HepG2 (cell line): ENCODE data around the gene STX5. TPM values are rescaled to one million over a fixed set of nuclear protein-coding genes. Genes with fewer than 3 reads are reported as not detected.

Experiments used
- ELF3 ChIP-seq: IDR thresholded peaks from 2 replicates; pipeline ENCODE4 v1.6.1; 2016; ENCODE audit warnings: missing genetic modification reagents, missing compliant biosample characterization
- KMT2A ChIP-seq: sonication (generic); formaldehyde crosslinking; IDR thresholded peaks from 2 replicates; pipeline ENCODE4 v1.4.0; 2020; ENCODE audit warnings: missing genetic modification reagents
- MTF1 ChIP-seq: sonication (generic); formaldehyde crosslinking; IDR thresholded peaks from 2 replicates; pipeline ENCODE4 v1.5.0; 2020; ENCODE audit warnings: missing genetic modification reagents
- PHF21A ChIP-seq: sonication (generic); formaldehyde crosslinking; IDR thresholded peaks from 2 replicates; pipeline ENCODE4 v1.5.0; 2020; ENCODE audit warnings: mild to moderate bottlenecking, missing genetic modification reagents
- PHF8 ChIP-seq: sonication (generic); formaldehyde crosslinking; IDR thresholded peaks from 2 replicates; pipeline ENCODE4 v1.5.0; 2020; ENCODE audit warnings: missing genetic modification reagents
- RFXANK ChIP-seq: IDR thresholded peaks from 2 replicates; pipeline ENCODE4 v1.6.1; 2016
- SMC3 ChIP-seq: IDR thresholded peaks from 2 replicates; pipeline ENCODE4 v1.6.1; 2011; ENCODE audit warnings: low read length, improper control_type of control experiment
- SRF ChIP-seq: IDR thresholded peaks from 2 replicates; pipeline ENCODE4 v1.6.1; 2011; ENCODE audit warnings: mild to moderate bottlenecking, low read depth, low read length, moderate library complexity
- SRSF1 ChIP-seq: fragments of 200-400 bp; formaldehyde crosslinking; optimal IDR thresholded peaks from 2 replicates; pipeline ENCODE3; 2017; ENCODE audit warnings: mild to moderate bottlenecking, low read depth, low read length, moderate library complexity
- ZFP90 ChIP-seq: sonication (generic); formaldehyde crosslinking; IDR thresholded peaks from 2 replicates; pipeline ENCODE4 v1.8.0; 2022; ENCODE audit warnings: missing genetic modification reagents, mild to moderate bottlenecking, inconsistent platforms, borderline replicate concordance
- ZNF335 ChIP-seq: sonication (generic); formaldehyde crosslinking; IDR thresholded peaks from 2 replicates; pipeline ENCODE4 v1.4.0; 2020; ENCODE audit warnings: missing genetic modification reagents
- ZNF546 ChIP-seq: sonication (generic); formaldehyde crosslinking; conservative IDR thresholded peaks from 2 replicates; pipeline ENCODE4 v1.8.1; 2023; ENCODE audit warnings: mild to moderate bottlenecking, missing genetic modification reagents
- ZNF768 ChIP-seq: sonication (generic); formaldehyde crosslinking; IDR thresholded peaks from 2 replicates; pipeline ENCODE4 v1.4.0; 2020; ENCODE audit warnings: missing genetic modification reagents
- polyA plus RNA-seq, 8 experiments: library from polyadenylated mRNA; depleted of rRNA in 3 of 8; stranded (reverse) in 7 of 8; unstranded in 1 of 8; fragments of >200 nt; fragmentation: Illumina TruSeq in 4 of 8; extraction: Trizol in 4 of 8; gene quantifications; 2 replicates each; pipeline versions ENCODE4 v1.2.1 to v1.2.3, GENCODE V29; 2011 to 2016; ENCODE audit warnings: low read depth in 4 of 8, missing spikeins in 1 of 8, mixed read lengths in 1 of 8; ENCODE audit not compliant: insufficient read depth in 1 of 8
- total RNA-seq, 5 experiments: library from RNA; depleted of rRNA; stranded (reverse); fragments of >200 nt; fragmentation: Illumina TruSeq; extraction: Trizol; gene quantifications; 2 replicates each; pipeline ENCODE4 v1.2.3, GENCODE V29; 2016; ENCODE audit warnings: low read depth in 1 of 5
- TF ChIP-seq, protein P1 (sequence below): sonication (generic); formaldehyde crosslinking; IDR thresholded peaks from 2 replicates; pipeline ENCODE4 v1.4.0; 2020; ENCODE audit warnings: missing genetic modification reagents
- TF ChIP-seq, protein P2 (sequence below): sonication (generic); formaldehyde crosslinking; IDR thresholded peaks from 2 replicates; pipeline ENCODE4 v1.4.0; 2020; ENCODE audit warnings: low read depth, mild to moderate bottlenecking, missing genetic modification reagents
- TF ChIP-seq, protein P3 (sequence below): sonication (generic); formaldehyde crosslinking; IDR thresholded peaks from 2 replicates; pipeline ENCODE4 v1.9.0; 2021; ENCODE audit warnings: mild to moderate bottlenecking, missing genetic modification reagents
- TF ChIP-seq, protein P4 (sequence below): sonication (generic); formaldehyde crosslinking; IDR thresholded peaks from 2 replicates; pipeline ENCODE4 v1.4.0; 2020; ENCODE audit warnings: missing genetic modification reagents

The STX5 gene
- total and polyA plus RNA-seq, 2 of the 13 experiments (the other 11 are each of a cell fraction or from before 2014, with no cell fraction given) = 26.9 to 30.0 TPM

DNA sequence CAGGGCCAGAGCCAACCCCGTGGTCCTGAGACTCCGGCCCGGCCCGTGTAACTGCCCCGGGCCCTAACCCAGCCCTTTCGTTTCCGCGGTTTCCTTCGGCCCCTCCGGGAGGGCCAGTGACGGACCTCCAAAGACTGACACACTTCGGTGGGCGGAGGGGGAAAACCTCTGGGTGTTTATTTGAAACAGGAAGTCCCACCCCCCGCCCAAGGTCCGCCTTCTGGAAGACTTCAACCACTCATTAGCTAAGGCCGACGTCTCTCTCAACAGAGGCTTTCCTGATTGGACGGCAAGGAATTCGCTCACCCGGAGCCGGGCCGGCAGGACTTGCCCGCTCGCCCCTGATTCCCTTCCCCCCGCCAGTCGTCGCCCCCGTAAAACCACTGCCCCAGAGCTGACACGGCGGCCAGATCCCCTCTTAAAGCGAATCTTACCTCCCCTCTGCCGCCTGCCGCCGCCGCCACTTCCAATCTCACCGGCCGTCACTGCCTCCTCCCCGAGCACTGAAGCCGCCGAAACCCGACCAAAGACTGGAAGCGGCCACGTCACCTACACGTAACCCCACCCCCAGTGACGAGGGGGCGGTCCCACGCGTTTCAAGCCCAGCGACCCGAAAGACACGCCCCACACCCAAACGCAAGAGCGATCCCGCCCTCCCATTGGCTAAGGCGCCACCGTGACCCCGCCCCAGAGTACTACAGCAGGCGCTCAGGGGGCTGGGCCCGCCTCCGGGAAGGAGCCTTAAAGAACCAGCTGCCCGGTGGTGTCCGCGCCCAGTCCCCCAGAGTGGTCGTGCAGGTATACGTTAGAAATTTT, at the start of gene STX5 (continued):
- peak; percentile 43 for TF ChIP-seq ELF3 (CRISPR knock-in tag)
- TF ChIP-seq, protein P1, sequence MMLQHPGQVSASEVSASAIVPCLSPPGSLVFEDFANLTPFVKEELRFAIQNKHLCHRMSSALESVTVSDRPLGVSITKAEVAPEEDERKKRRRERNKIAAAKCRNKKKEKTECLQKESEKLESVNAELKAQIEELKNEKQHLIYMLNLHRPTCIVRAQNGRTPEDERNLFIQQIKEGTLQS (CRISPR knock-in tag) = no peak
- TF ChIP-seq KMT2A (CRISPR knock-in tag) = 0 out of 2 replicates have a peak, but pooled peaks have one; percentile 67
- TF ChIP-seq ZNF546 = no peak
- no peak for TF ChIP-seq ZFP90 (CRISPR knock-in tag)
- no peak for TF ChIP-seq RFXANK (CRISPR knock-in tag)
- 0 out of 2 replicates have a peak, but pooled peaks have one; percentile 7 for TF ChIP-seq PHF21A (CRISPR knock-in tag)
- TF ChIP-seq MTF1 (CRISPR knock-in tag) = no peak
- no peak for TF ChIP-seq SRF
- TF ChIP-seq, protein P2, sequence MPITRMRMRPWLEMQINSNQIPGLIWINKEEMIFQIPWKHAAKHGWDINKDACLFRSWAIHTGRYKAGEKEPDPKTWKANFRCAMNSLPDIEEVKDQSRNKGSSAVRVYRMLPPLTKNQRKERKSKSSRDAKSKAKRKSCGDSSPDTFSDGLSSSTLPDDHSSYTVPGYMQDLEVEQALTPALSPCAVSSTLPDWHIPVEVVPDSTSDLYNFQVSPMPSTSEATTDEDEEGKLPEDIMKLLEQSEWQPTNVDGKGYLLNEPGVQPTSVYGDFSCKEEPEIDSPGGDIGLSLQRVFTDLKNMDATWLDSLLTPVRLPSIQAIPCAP = no peak
- TF ChIP-seq ZNF335 (CRISPR knock-in tag) = no peak
- peak; percentile 44; the same call in 1 of the 2 replicates for TF ChIP-seq ZNF768 (CRISPR knock-in tag)
- peak; percentile 78 for TF ChIP-seq SRSF1
- TF ChIP-seq, protein P3, sequence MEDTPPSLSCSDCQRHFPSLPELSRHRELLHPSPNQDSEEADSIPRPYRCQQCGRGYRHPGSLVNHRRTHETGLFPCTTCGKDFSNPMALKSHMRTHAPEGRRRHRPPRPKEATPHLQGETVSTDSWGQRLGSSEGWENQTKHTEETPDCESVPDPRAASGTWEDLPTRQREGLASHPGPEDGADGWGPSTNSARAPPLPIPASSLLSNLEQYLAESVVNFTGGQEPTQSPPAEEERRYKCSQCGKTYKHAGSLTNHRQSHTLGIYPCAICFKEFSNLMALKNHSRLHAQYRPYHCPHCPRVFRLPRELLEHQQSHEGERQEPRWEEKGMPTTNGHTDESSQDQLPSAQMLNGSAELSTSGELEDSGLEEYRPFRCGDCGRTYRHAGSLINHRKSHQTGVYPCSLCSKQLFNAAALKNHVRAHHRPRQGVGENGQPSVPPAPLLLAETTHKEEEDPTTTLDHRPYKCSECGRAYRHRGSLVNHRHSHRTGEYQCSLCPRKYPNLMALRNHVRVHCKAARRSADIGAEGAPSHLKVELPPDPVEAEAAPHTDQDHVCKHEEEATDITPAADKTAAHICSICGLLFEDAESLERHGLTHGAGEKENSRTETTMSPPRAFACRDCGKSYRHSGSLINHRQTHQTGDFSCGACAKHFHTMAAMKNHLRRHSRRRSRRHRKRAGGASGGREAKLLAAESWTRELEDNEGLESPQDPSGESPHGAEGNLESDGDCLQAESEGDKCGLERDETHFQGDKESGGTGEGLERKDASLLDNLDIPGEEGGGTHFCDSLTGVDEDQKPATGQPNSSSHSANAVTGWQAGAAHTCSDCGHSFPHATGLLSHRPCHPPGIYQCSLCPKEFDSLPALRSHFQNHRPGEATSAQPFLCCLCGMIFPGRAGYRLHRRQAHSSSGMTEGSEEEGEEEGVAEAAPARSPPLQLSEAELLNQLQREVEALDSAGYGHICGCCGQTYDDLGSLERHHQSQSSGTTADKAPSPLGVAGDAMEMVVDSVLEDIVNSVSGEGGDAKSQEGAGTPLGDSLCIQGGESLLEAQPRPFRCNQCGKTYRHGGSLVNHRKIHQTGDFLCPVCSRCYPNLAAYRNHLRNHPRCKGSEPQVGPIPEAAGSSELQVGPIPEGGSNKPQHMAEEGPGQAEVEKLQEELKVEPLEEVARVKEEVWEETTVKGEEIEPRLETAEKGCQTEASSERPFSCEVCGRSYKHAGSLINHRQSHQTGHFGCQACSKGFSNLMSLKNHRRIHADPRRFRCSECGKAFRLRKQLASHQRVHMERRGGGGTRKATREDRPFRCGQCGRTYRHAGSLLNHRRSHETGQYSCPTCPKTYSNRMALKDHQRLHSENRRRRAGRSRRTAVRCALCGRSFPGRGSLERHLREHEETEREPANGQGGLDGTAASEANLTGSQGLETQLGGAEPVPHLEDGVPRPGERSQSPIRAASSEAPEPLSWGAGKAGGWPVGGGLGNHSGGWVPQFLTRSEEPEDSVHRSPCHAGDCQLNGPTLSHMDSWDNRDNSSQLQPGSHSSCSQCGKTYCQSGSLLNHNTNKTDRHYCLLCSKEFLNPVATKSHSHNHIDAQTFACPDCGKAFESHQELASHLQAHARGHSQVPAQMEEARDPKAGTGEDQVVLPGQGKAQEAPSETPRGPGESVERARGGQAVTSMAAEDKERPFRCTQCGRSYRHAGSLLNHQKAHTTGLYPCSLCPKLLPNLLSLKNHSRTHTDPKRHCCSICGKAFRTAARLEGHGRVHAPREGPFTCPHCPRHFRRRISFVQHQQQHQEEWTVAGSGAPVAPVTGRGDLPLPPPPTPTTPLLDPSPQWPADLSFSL (CRISPR knock-in tag) = no peak
- TF ChIP-seq SMC3 = no peak
- TF ChIP-seq, protein P4, sequence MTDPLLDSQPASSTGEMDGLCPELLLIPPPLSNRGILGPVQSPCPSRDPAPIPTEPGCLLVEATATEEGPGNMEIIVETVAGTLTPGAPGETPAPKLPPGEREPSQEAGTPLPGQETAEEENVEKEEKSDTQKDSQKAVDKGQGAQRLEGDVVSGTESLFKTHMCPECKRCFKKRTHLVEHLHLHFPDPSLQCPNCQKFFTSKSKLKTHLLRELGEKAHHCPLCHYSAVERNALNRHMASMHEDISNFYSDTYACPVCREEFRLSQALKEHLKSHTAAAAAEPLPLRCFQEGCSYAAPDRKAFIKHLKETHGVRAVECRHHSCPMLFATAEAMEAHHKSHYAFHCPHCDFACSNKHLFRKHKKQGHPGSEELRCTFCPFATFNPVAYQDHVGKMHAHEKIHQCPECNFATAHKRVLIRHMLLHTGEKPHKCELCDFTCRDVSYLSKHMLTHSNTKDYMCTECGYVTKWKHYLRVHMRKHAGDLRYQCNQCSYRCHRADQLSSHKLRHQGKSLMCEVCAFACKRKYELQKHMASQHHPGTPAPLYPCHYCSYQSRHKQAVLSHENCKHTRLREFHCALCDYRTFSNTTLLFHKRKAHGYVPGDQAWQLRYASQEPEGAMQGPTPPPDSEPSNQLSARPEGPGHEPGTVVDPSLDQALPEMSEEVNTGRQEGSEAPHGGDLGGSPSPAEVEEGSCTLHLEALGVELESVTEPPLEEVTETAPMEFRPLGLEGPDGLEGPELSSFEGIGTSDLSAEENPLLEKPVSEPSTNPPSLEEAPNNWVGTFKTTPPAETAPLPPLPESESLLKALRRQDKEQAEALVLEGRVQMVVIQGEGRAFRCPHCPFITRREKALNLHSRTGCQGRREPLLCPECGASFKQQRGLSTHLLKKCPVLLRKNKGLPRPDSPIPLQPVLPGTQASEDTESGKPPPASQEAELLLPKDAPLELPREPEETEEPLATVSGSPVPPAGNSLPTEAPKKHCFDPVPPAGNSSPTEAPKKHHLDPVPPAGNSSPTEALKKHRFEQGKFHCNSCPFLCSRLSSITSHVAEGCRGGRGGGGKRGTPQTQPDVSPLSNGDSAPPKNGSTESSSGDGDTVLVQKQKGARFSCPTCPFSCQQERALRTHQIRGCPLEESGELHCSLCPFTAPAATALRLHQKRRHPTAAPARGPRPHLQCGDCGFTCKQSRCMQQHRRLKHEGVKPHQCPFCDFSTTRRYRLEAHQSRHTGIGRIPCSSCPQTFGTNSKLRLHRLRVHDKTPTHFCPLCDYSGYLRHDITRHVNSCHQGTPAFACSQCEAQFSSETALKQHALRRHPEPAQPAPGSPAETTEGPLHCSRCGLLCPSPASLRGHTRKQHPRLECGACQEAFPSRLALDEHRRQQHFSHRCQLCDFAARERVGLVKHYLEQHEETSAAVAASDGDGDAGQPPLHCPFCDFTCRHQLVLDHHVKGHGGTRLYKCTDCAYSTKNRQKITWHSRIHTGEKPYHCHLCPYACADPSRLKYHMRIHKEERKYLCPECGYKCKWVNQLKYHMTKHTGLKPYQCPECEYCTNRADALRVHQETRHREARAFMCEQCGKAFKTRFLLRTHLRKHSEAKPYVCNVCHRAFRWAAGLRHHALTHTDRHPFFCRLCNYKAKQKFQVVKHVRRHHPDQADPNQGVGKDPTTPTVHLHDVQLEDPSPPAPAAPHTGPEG (CRISPR knock-in tag) = 0 out of 2 replicates have a peak, but pooled peaks have one; percentile 27
- peak; percentile 73 for TF ChIP-seq PHF8 (CRISPR knock-in tag)
